ENCODE data around the gene ZBED5. TPM values are rescaled to one million over a fixed set of nuclear protein-coding genes. Genes with fewer than 3 reads are reported as not detected.

The ZBED5 gene
- polyA plus RNA-seq, 1 donor (not counting 4 experiments of a cell fraction or from before 2014, with no cell fraction given), result 75.1 TPM

DNA sequence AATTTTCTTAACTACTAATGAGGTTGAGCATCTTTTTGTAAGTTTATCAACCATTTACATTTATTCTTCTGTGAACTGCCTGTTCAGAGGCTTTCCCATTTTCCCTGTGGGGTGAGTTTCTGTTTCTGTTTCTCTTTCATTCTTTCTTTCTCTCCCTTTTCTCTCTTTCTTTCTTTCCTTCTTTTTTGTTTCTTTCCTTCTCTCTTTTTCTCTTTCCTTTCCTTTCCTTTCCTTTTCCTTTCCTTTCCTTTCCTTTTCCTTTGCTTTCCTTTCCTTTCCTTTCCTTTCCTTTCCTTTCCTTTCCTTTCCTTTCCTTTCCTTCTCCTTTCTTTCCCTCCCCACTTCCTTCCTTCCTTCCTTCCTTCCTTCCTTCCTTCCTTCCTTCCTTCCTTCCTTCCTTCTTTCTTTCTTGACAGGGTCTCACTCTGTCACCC, 8.0 kb upstream of the ZBED5 start:
- TF ChIP-seq, protein P1, sequence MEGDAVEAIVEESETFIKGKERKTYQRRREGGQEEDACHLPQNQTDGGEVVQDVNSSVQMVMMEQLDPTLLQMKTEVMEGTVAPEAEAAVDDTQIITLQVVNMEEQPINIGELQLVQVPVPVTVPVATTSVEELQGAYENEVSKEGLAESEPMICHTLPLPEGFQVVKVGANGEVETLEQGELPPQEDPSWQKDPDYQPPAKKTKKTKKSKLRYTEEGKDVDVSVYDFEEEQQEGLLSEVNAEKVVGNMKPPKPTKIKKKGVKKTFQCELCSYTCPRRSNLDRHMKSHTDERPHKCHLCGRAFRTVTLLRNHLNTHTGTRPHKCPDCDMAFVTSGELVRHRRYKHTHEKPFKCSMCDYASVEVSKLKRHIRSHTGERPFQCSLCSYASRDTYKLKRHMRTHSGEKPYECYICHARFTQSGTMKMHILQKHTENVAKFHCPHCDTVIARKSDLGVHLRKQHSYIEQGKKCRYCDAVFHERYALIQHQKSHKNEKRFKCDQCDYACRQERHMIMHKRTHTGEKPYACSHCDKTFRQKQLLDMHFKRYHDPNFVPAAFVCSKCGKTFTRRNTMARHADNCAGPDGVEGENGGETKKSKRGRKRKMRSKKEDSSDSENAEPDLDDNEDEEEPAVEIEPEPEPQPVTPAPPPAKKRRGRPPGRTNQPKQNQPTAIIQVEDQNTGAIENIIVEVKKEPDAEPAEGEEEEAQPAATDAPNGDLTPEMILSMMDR (optimal IDR thresholded peaks at IDR 0.05 in 1 of 3, IDR thresholded peaks at IDR 0.05 in 1 of 3, conservative IDR thresholded peaks at IDR 0.05 in 1 of 3; ENCODE audit: extremely low read depth in 1 of 3, insufficient read depth in 2 of 3, low read length in 3 of 3), result no peak
- TF ChIP-seq EZH2 (IDR thresholded peaks at IDR 0.05; ENCODE audit: low read length), result no peak
- Histone ChIP-seq H3K9ac (ENCODE audit: control insufficient read depth, extremely low read depth, insufficient read depth, low read length) (no peak overlapping the region), H3K36me3 (ENCODE audit: control insufficient read depth in 2 of 2, extremely low read depth in 1 of 2, insufficient read depth in 2 of 2, low read length in 2 of 2) (no peaks in the 10 kb centered on the region), H3K79me2 (ENCODE audit: control insufficient read depth, insufficient read depth, low read length) (no peaks in the 10 kb centered on the region), H2AFZ (ENCODE audit: control insufficient read depth, low read length) (no peak overlapping the region), H3K4me3 (ENCODE audit: control insufficient read depth in 2 of 3, extremely low read depth in 1 of 3, insufficient read depth in 2 of 3, low read depth in 1 of 3, low read length in 3 of 3) (no peak overlapping the region), H3K4me2 (ENCODE audit: control insufficient read depth, extremely low read depth, insufficient read depth, low read depth, low read length) (no peak overlapping the region), H3K9me3 (ENCODE audit: control insufficient read depth, low read depth, low read length) (no peaks in the 10 kb centered on the region), H3K9me1 (ENCODE audit: control insufficient read depth, extremely low read depth, insufficient read depth, low read length) (no peaks in the 10 kb centered on the region), H3K4me1 (ENCODE audit: control insufficient read depth, extremely low read depth, insufficient read depth, low read length) (peaks cover 13% of the 10 kb centered on the region), H3K27ac (ENCODE audit: control insufficient read depth, insufficient read depth, low read length) (no peak overlapping the region), H4K20me1 (ENCODE audit: control insufficient read depth, extremely low read depth, insufficient read depth, low read length) (no peaks in the 10 kb centered on the region), H3K27me3 (ENCODE audit: control insufficient read depth, extremely low read depth, insufficient read depth, low read length) (no peaks in the 10 kb centered on the region)
- dilution Hi-C loops (cut with MboI; ENCODE audit: extremely low pct_ligation_motif_present, low sequenced_read_pairs), result no loop called here
- FAIRE-seq, result no peak
- no peak for DNase-seq (ENCODE audit: low read depth, low spot score)

DNA sequence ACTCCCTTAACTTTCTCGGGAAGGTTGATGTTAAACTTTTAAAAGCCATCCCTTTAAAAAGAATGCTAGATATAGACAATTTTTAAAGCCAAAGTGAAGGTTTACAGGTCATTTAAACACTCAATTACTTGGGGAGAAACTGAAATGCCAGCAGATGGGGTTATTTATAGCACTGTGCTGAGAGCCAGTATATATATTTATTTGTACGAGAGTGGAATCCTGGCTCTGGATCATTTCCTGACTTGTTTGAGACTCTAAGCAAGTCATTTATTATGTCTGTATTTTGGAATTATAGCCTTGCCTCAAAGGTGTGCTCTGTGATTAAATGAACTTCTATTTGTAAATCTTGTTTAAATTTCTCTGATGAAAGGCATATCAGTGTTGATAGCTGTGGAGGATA, 6.8 kb upstream of the ZBED5 start:
- FAIRE-seq, result no peak
- Histone ChIP-seq H3K9ac (ENCODE audit: control insufficient read depth, extremely low read depth, insufficient read depth, low read length) (peak overlapping the region; percentile 24), H3K4me1 (ENCODE audit: control insufficient read depth, extremely low read depth, insufficient read depth, low read length) (peaks cover 13% of the 10 kb centered on the region), H3K4me2 (ENCODE audit: control insufficient read depth, extremely low read depth, insufficient read depth, low read depth, low read length) (peak overlapping the region; percentile 74), H3K79me2 (ENCODE audit: control insufficient read depth, insufficient read depth, low read length) (peaks cover 5% of the 10 kb centered on the region), H3K9me1 (ENCODE audit: control insufficient read depth, extremely low read depth, insufficient read depth, low read length) (no peaks in the 10 kb centered on the region), H3K27ac (ENCODE audit: control insufficient read depth, insufficient read depth, low read length) (no peak overlapping the region), H3K4me3 (ENCODE audit: control insufficient read depth in 2 of 3, extremely low read depth in 1 of 3, insufficient read depth in 2 of 3, low read depth in 1 of 3, low read length in 3 of 3) (peak overlapping the region in 2 of 3 experiments; percentile 31 to 39), H3K27me3 (ENCODE audit: control insufficient read depth, extremely low read depth, insufficient read depth, low read length) (no peaks in the 10 kb centered on the region), H2AFZ (ENCODE audit: control insufficient read depth, low read length) (peak overlapping the region; percentile 86), H4K20me1 (ENCODE audit: control insufficient read depth, extremely low read depth, insufficient read depth, low read length) (no peaks in the 10 kb centered on the region), H3K9me3 (ENCODE audit: control insufficient read depth, low read depth, low read length) (no peaks in the 10 kb centered on the region), H3K36me3 (ENCODE audit: control insufficient read depth in 2 of 2, extremely low read depth in 1 of 2, insufficient read depth in 2 of 2, low read length in 2 of 2) (no peaks in the 10 kb centered on the region)
- dilution Hi-C loops (cut with MboI; ENCODE audit: extremely low pct_ligation_motif_present, low sequenced_read_pairs), result no loop called here
- TF ChIP-seq, protein P1 (optimal IDR thresholded peaks at IDR 0.05 in 1 of 3, IDR thresholded peaks at IDR 0.05 in 1 of 3, conservative IDR thresholded peaks at IDR 0.05 in 1 of 3; ENCODE audit: extremely low read depth in 1 of 3, insufficient read depth in 2 of 3, low read length in 3 of 3), result no peak
- no peak for TF ChIP-seq EZH2 (IDR thresholded peaks at IDR 0.05; ENCODE audit: low read length)
- no peak for DNase-seq (ENCODE audit: low read depth, low spot score)

All from keratinocyte (primary cell).